CD4-positive, CD25-positive, alpha-beta regulatory T cell (primary cell): Measurements from ENCODE around the gene FAM161B. TPM values are rescaled to one million over a fixed set of nuclear protein-coding genes. Genes with fewer than 3 reads are reported as not detected.
A peak's percentile ranks its signal among the peaks of the same experiment; 100 is the strongest.

Experiments used
- ATAC-seq, 2 donors: fragments of 150-1000 bp; cut with Tn5 transposase; one replicate each; pipeline ENCODE4 v1.10.0; 2021; ENCODE audit warnings: low read depth in 2 of 2, moderate number of reproducible peaks in 2 of 2, moderate library complexity in 1 of 2
- DNase-seq, 3 donors: peaks; one replicate each; pipeline versions ENCODE4 v3.0.0 to v3.0.0-alpha.2; 2012 to 2022; ENCODE audit warnings: mixed read lengths in 1 of 3
- H3K27ac ChIP-seq: one replicate; pipeline ENCODE4 v1.7.0; 2013; ENCODE audit warnings: mild to moderate bottlenecking, low read length; ENCODE audit not compliant: insufficient read depth, poor library complexity, severe bottlenecking
- H3K27me3 ChIP-seq: one replicate; pipeline ENCODE4 v1.7.0; 2013; ENCODE audit warnings: low read length; ENCODE audit not compliant: control insufficient read depth, insufficient read depth
- H3K36me3 ChIP-seq: one replicate; pipeline ENCODE4 v1.7.0; 2013; ENCODE audit warnings: mild to moderate bottlenecking, low read length, moderate library complexity; ENCODE audit not compliant: control insufficient read depth, insufficient read depth
- H3K4me1 ChIP-seq: 2 replicates; pipeline ENCODE4 v1.7.0; 2013; ENCODE audit warnings: mild to moderate bottlenecking, low read length; ENCODE audit not compliant: insufficient read depth, control insufficient read depth, poor library complexity, severe bottlenecking
- H3K4me3 ChIP-seq: one replicate; pipeline ENCODE4 v1.7.0; 2013; ENCODE audit warnings: low read depth, mild to moderate bottlenecking, low read length, moderate library complexity
- H3K9me3 ChIP-seq, 2 experiments: 1 replicate in 1 of 2; 2 replicates in 1 of 2; pipeline ENCODE4 v1.7.0; 2013; ENCODE audit warnings: low read length in 2 of 2, mild to moderate bottlenecking in 1 of 2, moderate library complexity in 1 of 2; ENCODE audit not compliant: control insufficient read depth in 2 of 2
- H3K27ac Mint-ChIP-seq, 3 donors: one replicate each; pipeline ENCODE4 v1.8.0; 2020 to 2022; ENCODE audit warnings: mild to moderate bottlenecking in 3 of 3, mixed read lengths in 3 of 3, moderate library complexity in 2 of 3
- H3K27me3 Mint-ChIP-seq: one replicate; pipeline ENCODE4 v1.8.0; 2022; ENCODE audit warnings: mild to moderate bottlenecking, mixed read lengths
- H3K36me3 Mint-ChIP-seq: one replicate; pipeline ENCODE4 v1.8.0; 2020; ENCODE audit warnings: mixed read lengths
- H3K4me1 Mint-ChIP-seq, 4 donors: one replicate each; pipeline ENCODE4 v1.8.0; 2020 to 2022; ENCODE audit warnings: mixed read lengths in 4 of 4, mild to moderate bottlenecking in 1 of 4
- H3K4me3 Mint-ChIP-seq, 4 donors: one replicate each; pipeline ENCODE4 v1.8.0; 2020 to 2022; ENCODE audit warnings: mild to moderate bottlenecking in 4 of 4, mixed read lengths in 4 of 4, moderate library complexity in 3 of 4
- H3K9me3 Mint-ChIP-seq, 7 donors: one replicate each; pipeline ENCODE4 v1.8.0; 2020 to 2022; ENCODE audit warnings: mixed read lengths in 7 of 7, mild to moderate bottlenecking in 3 of 7, moderate library complexity in 2 of 7
- polyA plus RNA-seq, 4 donors: library from polyadenylated mRNA; unstranded; fragments of 300-500 nt; fragmentation: Illumina TruSeq; gene quantifications; one replicate each; pipeline ENCODE4 v1.2.3, GENCODE V29; 2021
- total RNA-seq: library from RNA; stranded (reverse); gene quantifications from one replicate; pipeline ENCODE4 v1.2.3, GENCODE V29; 2022

Gene FAM161B
- total and polyA plus RNA-seq, 5 donors from 2014 or later = 1.0 to 4.6 (median 1.8) TPM

DNA sequence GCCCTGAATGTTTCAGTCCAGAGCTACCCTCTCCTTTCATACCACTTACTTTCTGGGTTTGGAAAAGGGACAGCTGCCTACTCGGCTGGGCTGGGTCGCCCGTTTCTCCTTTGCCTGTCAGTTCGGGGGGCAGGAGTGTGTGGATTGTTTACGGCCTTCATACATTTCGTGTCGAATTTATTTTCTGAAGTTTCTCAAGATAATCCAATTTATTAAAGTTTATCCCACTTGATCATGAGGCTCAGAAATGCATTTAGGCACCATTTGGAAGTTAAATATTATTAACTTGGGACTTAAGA lies 62.6 kb downstream of the FAM161B start:
- H3K27me3 Mint-ChIP-seq = no peaks in the 10 kb centered on the region
- no peaks in the 10 kb centered on the region for H3K9me3 ChIP-seq
- H3K27me3 ChIP-seq = no peaks in the 10 kb centered on the region
- H3K4me3 Mint-ChIP-seq = peak overlapping the region; percentile 94 to 98 (median 95)
- peak overlapping the region; percentile 97 for H3K27ac ChIP-seq
- H3K4me1 Mint-ChIP-seq = peaks cover 36 to 64% (median 50%) of the 10 kb centered on the region in 4 donors
- ATAC-seq (no peak), DNase-seq (no peak)
- peaks cover 11% of the 10 kb centered on the region for H3K36me3 Mint-ChIP-seq
- peaks cover 27% of the 10 kb centered on the region for H3K4me1 ChIP-seq
- H3K27ac Mint-ChIP-seq = peak overlapping the region; percentile 95 to 98 (median 98)
- H3K4me3 ChIP-seq = peak overlapping the region; percentile 97
- no peaks in the 10 kb centered on the region for H3K9me3 Mint-ChIP-seq
- peaks cover 2% of the 10 kb centered on the region for H3K36me3 ChIP-seq

DNA sequence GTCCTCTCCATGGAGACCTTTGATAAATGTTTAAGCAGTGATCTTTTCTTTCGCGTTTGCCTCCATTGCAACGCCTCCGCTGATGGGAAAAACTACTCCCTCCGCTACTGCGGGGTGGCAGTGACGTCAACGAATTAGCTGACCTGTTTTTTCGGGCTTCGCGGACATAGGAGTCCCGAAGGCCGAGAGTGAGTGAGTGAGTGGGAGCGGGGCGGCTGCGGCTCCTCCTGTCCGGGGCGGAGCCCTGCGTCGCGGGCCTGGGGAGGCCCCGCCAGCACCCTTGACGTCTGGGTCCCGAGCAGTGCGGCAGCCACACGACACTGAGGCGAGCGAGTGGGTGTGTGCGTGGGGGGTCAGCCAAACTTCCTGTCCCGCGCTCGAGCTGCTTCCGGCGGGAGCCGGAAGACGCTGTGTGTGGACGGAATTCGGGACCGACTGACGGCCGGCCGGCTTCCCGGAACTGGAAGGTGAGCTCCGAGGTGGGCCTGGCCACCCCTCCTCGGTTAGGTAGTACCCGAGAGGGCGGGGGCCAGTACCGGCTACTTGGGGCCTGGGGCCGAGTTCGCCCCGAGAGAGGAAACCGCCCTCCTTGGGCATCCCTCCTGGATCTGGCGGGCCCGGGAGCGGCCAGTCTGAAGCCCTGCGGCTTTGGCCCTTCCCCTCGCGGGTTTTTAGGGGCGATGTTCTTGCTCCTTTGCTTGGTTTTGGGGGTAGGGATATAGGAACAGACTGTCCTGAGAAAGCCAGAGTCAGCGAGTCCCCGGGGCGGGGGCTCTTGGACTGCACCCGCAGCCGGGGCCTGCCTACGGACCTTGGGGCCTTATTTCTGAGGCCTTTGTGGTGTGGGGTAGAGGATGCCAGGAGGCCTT lies 63.2 kb downstream of the FAM161B start, which contains the start of gene ZNF410:
Gene ZNF410, plus strand, starts transcription at position 411 of the 869 bp plus-strand sequence. CDS start 5,317 bp downstream, outside the sequence.
- Histone ChIP-seq H3K9me3 (no peaks in the 10 kb centered on the region), H3K4me3 (peak within 1 kb of the TSS; percentile 97), H3K4me1 (peaks cover 27% of the 10 kb centered on the region), H3K27me3 (no peaks in the 10 kb centered on the region), H3K36me3 (peaks cover 2% of the 10 kb centered on the region), H3K27ac (peak within 1 kb of the TSS; percentile 97)
- Mint-ChIP-seq H3K36me3 (peaks cover 7% of the 10 kb centered on the region), H3K4me1 (peaks cover 31 to 60% (median 46%) of the 10 kb centered on the region in 4 donors), H3K4me3 (peak within 1 kb of the TSS; percentile 94 to 98 (median 95)), H3K27me3 (no peaks in the 10 kb centered on the region), H3K9me3 (no peaks in the 10 kb centered on the region), H3K27ac (peak within 1 kb of the TSS; percentile 95 to 98 (median 98))
- peak; percentile 97 to 98 for ATAC-seq
- peak; percentile 81 to 93 (median 84) for DNase-seq

DNA sequence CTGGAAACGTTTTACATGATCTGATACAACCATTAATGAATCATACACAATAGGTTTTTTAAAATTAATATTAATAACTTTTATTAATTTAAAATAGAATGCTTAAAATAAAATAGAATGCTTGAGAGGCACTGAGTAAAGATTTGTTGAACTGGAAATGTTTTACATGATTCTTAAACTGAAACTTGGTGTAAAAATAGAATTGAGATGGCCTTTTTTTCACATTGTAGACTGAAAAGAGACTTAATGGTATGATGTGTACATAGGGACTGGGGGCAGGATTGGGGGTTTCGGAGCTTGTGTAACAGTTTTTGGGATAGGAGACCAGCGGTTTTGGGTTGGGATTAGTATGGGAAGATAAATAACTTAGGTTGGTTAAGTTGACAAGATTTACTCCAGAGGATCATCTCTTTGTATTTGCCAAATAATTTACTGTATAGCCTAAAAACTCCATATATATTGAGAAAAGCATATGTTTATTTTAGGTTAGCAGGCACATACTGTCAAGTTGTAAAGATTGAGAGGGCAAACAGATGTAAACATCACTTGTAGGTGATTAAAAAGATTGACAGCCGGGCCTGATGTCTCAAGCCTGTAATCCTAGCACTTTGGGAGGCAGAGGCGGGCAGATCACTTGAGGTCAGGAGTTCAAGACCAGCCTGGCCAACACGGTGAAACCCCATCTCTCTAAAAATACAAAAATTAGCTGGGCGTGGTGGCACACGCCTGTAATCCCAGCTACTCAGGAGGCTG lies 65.3 kb downstream of the FAM161B start:
- H3K4me3 ChIP-seq = no peak overlapping the region
- H3K27me3 ChIP-seq = no peaks in the 10 kb centered on the region
- ATAC-seq (no peak), DNase-seq (no peak)
- no peaks in the 10 kb centered on the region for H3K9me3 ChIP-seq
- H3K4me1 ChIP-seq = peaks cover 27% of the 10 kb centered on the region
- H3K27me3 Mint-ChIP-seq = peaks cover 5% of the 10 kb centered on the region
- peak overlapping the region; percentile 54 to 65 (median 65) for H3K27ac Mint-ChIP-seq
- no peaks in the 10 kb centered on the region for H3K36me3 ChIP-seq
- peaks cover 24 to 44% (median 37%) of the 10 kb centered on the region in 4 donors for H3K4me1 Mint-ChIP-seq
- H3K27ac ChIP-seq = no peak overlapping the region
- H3K36me3 Mint-ChIP-seq = peaks cover 6% of the 10 kb centered on the region
- H3K4me3 Mint-ChIP-seq = peak overlapping the region; percentile 94 to 98 (median 95)
- H3K9me3 Mint-ChIP-seq = no peaks in the 10 kb centered on the region

Other genes with a start within 250 kb of the FAM161B start
- gene PNMA1, start 235.7 kb downstream of the FAM161B start, total RNA-seq = 42.6 TPM
- 10 to 100 TPM; 45.2 to 54.1 (median 51.9) TPM for gene PNMA1, start 235.7 kb downstream of the FAM161B start, polyA plus RNA-seq
- gene PTGR2, start 98.3 kb downstream of the FAM161B start, total RNA-seq = 1.1 TPM
- gene PTGR2, start 98.3 kb downstream of the FAM161B start, polyA plus RNA-seq = 1 to 10 TPM in 3 of 4 donors, under 1 TPM in 1; 0.98 to 2.8 (median 1.3) TPM
- gene ZNF410, start 63.2 kb downstream of the FAM161B start, total RNA-seq = 93.2 TPM
- gene ZNF410, start 63.2 kb downstream of the FAM161B start, polyA plus RNA-seq = 10 to 100 TPM; 76.8 to 89.0 (median 79.9) TPM
- 26.6 TPM for gene COQ6, start 208 bp upstream of the FAM161B start, total RNA-seq
- gene COQ6, start 208 bp upstream of the FAM161B start, polyA plus RNA-seq = 10 to 100 TPM; 12.7 to 29.5 (median 22.2) TPM
- gene ENTPD5, start 69.2 kb upstream of the FAM161B start, total RNA-seq = 8.0 TPM
- gene ENTPD5, start 69.2 kb upstream of the FAM161B start, polyA plus RNA-seq = 1 to 10 TPM; 2.9 to 3.9 (median 3.4) TPM
- gene BBOF1, start 69.3 kb upstream of the FAM161B start, total RNA-seq = 1.6 TPM
- 1 to 10 TPM in 2 of 4 donors, under 1 TPM in 2; 0.59 to 2.4 (median 1.3) TPM for gene BBOF1, start 69.3 kb upstream of the FAM161B start, polyA plus RNA-seq
- 8.5 TPM for gene ALDH6A1, start 134.4 kb upstream of the FAM161B start, total RNA-seq
- 10 to 100 TPM; 22.0 to 31.1 (median 23.2) TPM for gene ALDH6A1, start 134.4 kb upstream of the FAM161B start, polyA plus RNA-seq
- 11.1 TPM for gene LIN52, start 134.9 kb upstream of the FAM161B start, total RNA-seq
- 10 to 100 TPM; 12.5 to 14.9 (median 14.4) TPM for gene LIN52, start 134.9 kb upstream of the FAM161B start, polyA plus RNA-seq